OCI-LY7 (cell line): ENCODE results near the gene CDH15.

Experiments
- EZH2phosphoT487 ChIP-seq: fragments of 200-600 bp; sonication (generic); IDR thresholded peaks from 2 replicates; pipeline ENCODE4 v1.6.1; 2018; ENCODE audit warnings: low read depth, borderline replicate concordance, mild to moderate bottlenecking, mixed run types, antibody characterized with exemption, low read length, moderate library complexity, mixed read lengths
- TF ChIP-seq, protein P1 (sequence below): fragments of 200-600 bp; sonication (generic); conservative IDR thresholded peaks from 2 replicates; pipeline ENCODE4 v1.5.1; 2014; ENCODE audit warnings: mild to moderate bottlenecking, antibody characterized with exemption, low read length, moderate library complexity, mixed read lengths

DNA sequence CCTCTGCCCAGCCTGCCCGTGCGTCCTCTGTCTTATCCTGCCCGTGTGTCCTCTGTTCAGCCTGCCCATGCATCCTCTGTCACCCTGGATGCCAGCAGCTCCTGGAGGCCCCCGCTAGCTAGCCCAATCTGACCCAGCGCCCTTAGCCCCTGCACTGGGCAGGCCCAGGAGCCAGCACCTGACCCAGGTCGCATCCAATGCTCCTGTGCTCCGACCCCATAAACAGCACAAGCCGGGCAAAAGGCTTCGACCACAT, 13.1 kb downstream of the CDH15 start:
- TF ChIP-seq, protein P1, sequence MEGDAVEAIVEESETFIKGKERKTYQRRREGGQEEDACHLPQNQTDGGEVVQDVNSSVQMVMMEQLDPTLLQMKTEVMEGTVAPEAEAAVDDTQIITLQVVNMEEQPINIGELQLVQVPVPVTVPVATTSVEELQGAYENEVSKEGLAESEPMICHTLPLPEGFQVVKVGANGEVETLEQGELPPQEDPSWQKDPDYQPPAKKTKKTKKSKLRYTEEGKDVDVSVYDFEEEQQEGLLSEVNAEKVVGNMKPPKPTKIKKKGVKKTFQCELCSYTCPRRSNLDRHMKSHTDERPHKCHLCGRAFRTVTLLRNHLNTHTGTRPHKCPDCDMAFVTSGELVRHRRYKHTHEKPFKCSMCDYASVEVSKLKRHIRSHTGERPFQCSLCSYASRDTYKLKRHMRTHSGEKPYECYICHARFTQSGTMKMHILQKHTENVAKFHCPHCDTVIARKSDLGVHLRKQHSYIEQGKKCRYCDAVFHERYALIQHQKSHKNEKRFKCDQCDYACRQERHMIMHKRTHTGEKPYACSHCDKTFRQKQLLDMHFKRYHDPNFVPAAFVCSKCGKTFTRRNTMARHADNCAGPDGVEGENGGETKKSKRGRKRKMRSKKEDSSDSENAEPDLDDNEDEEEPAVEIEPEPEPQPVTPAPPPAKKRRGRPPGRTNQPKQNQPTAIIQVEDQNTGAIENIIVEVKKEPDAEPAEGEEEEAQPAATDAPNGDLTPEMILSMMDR: no peak
- TF ChIP-seq EZH2phosphoT487: no peak
